ENCODE measurements around the gene MR1.
A peak's percentile ranks its signal among the peaks of the same experiment; 100 is the strongest.
"Not testable (repeated sequence)": the region's sequence is repeated elsewhere in the genome, so short reads cannot be mapped to it uniquely, and the experiment has no call there.

MR1 gene

GRCh38 chr1:181032535-181032934, 1.2 kb upstream of the MR1 start:
- no peak for DNase-seq (ENCODE audit: low spot score)

GRCh38 chr1:181033128-181033798, 520 bp upstream of the MR1 start:
- no peak for DNase-seq (ENCODE audit: low spot score)

- not testable (repeated sequence) for DNase-seq (ENCODE audit: low spot score)
Measured at GRCh38 chr1:181035210-181035609, 1.4 kb downstream of the MR1 start.

- no peak for DNase-seq (ENCODE audit: low spot score)
Measured at GRCh38 chr1:181036107-181036836, 2.5 kb downstream of the MR1 start.

GRCh38 chr1:181037386-181037785, 3.6 kb downstream of the MR1 start:
- no peak for DNase-seq (ENCODE audit: low spot score)

GRCh38 chr1:181038399-181038873, 4.7 kb downstream of the MR1 start:
- peak; percentile 73 for DNase-seq (ENCODE audit: low spot score)

GRCh38 chr1:181040284-181040865, 6.6 kb downstream of the MR1 start:
- no peak for DNase-seq (ENCODE audit: low spot score)

- DNase-seq (ENCODE audit: low spot score) = no peak
Measured at GRCh38 chr1:181043025-181043888, 9.5 kb downstream of the MR1 start.

- peak; percentile 37 for DNase-seq (ENCODE audit: low spot score)
Measured at GRCh38 chr1:181044449-181044966, 10.7 kb downstream of the MR1 start.

GRCh38 chr1:181045946-181046345, 12.2 kb downstream of the MR1 start:
- not testable (repeated sequence) for DNase-seq (ENCODE audit: low spot score)

GRCh38 chr1:181049378-181049777, 15.6 kb downstream of the MR1 start:
- DNase-seq (ENCODE audit: low spot score) = no peak

GRCh38 chr1:181050922-181051321, 17.1 kb downstream of the MR1 start:
- no peak for DNase-seq (ENCODE audit: low spot score)

- no peak for DNase-seq (ENCODE audit: low spot score)
Measured at GRCh38 chr1:181056560-181056959, 22.8 kb downstream of the MR1 start.

GRCh38 chr1:181057079-181057478, 23.3 kb downstream of the MR1 start:
- DNase-seq (ENCODE audit: low spot score) = no peak

GRCh38 chr1:181059435-181059834, 25.7 kb downstream of the MR1 start:
- DNase-seq (ENCODE audit: low spot score) = no peak

- DNase-seq (ENCODE audit: low spot score) = no peak
Measured at GRCh38 chr1:181060066-181060465, 26.3 kb downstream of the MR1 start.

- DNase-seq (ENCODE audit: low spot score) = not testable (repeated sequence)
Measured at GRCh38 chr1:181060947-181061346, 27.2 kb downstream of the MR1 start.

GRCh38 chr1:181061487-181061886, 27.7 kb downstream of the MR1 start:
- DNase-seq (ENCODE audit: low spot score) = no peak

- peak; percentile 36 for DNase-seq (ENCODE audit: low spot score)
Measured at GRCh38 chr1:181061891-181062835, 28.4 kb downstream of the MR1 start.

GRCh38 chr1:181062836-181063428, 29.1 kb downstream of the MR1 start:
- DNase-seq (ENCODE audit: low spot score) = peak; percentile 47
